HG02938 (cell line): Measurements from ENCODE around the gene CASP5.
"Not testable (repeated sequence)": the region's sequence is repeated elsewhere in the genome, so short reads cannot be mapped to it uniquely, and the experiment has no call there.

Source experiments
- ATAC-seq: cut with Tn5 transposase; IDR thresholded peaks from one replicate; pipeline ENCODE4 v1.9.1; 2021; ENCODE audit warnings: mild to moderate bottlenecking, moderate library complexity; ENCODE audit not compliant: unreplicated experiment

Gene CASP5

GRCh38 chr11:105023003-105023402, at the start of gene CASP5:
Gene CASP5 (minus strand): TSS chr11:105023168. CDS start chr11:105023136, 32 bp downstream.
- ATAC-seq, result no peak

DNA sequence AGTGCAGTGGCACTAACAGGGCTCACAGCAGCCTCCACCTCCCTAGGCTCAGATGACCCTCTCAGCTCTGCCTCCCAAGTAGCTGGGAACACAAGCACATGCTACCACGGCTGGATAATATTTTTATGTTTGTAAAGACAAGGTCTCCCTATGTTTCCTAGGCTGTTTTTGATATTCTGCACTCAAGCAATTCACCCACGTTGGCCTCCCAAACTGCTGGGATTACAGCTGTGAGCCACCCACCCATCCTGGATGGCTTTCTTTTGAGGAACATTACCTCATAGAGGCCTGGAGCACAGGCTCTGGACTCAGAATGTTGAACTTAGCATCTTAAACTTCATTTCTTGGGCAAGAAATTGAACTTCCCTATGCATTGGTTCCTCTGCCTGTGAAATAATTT, 49.1 kb upstream of the CASP5 start:
- ATAC-seq, result not testable (repeated sequence)

DNA sequence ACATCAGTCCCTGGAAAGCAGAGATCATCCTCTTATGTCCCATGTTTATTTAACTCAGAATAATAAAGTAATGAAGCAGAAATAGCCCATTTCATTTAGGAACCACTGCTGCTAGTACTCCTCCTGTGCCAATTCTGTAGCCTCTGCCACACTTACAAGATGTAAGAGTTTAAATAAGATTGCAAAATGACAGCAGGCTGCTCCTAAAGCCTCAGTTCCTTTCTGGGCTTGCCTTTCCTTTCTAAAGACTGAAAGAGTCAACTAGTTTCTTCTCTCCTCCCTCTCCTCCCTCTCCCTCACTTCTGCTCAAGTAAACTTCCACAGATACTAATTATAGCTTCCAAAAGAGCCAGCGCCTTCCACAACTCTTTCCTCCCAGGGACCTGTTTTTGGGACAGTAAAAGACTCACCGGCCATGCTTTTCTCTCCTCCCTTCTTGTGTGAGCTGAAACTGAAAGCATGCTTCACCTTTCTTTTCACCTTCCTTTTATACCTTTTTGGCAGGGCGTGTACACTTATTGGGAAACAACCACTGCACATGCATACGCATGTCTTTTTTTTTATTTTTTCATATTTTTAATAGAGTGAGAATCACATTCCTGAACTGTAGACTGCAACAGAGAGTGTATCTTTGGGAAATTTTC, 48.2 kb upstream of the CASP5 start:
- no peak for ATAC-seq

DNA sequence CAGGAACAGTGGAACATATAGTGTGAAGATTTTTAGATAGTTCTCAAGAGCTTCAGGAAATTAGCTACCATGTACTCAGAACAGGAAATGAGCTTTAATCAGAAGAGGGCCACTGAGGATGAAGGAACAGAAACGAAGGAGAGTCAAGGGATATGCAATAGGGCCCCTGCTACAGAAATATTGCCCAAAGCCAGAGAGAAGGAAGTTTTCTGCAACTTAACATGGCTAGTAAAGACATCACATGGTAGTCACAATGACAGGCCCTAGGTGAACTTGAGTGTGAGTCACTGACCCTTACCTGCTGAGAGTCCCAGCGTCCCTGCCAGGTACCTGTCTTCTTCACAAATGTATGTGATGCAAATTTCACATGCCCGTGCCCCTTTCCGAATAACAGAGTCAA, 47.3 kb upstream of the CASP5 start:
- no peak for ATAC-seq

DNA sequence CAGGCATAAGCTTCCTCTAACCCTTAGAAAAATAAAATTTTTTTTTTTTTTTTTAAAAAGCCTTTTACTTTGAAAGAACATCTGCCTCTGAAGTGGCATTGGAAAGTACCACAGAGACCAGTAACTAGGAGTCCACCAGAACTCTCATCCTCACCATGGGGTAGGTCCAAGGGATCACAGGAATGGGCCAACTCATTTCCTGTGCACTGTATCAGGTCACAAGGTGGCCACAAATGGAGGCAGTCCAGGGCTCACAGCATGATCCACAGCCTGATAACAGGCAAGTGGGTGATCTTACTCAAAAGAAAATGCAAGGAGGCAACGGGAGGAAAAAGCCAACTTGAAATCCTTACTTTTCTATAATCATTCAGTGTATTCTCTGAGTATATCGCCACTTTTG, 46.8 kb upstream of the CASP5 start:
- ATAC-seq, result not testable (repeated sequence)

GRCh38 chr11:105063245-105063941, 40.4 kb upstream of the CASP5 start:
- ATAC-seq, result not testable (repeated sequence)

DNA sequence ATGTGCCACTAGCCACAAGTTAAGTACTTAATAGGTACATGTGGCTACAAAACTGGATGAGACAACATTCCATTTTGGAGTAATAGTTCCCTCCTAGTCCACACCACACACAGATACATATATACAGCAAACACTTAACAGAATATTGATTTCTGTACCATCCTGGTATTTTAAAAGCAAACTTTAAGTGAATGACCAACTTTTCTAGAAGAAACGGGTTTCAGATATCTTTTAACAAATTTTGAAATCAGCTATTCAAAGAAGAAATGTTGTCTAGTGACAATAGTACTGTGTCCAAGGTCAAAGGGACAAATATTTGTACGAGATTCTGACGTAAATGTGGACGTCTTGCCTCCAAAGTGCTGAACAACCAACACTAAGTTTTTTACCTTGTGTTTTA, 34.5 kb upstream of the CASP5 start:
- no peak for ATAC-seq

- no peak for ATAC-seq
Observed at GRCh38 chr11:105056446-105056845, 33.5 kb upstream of the CASP5 start.

DNA sequence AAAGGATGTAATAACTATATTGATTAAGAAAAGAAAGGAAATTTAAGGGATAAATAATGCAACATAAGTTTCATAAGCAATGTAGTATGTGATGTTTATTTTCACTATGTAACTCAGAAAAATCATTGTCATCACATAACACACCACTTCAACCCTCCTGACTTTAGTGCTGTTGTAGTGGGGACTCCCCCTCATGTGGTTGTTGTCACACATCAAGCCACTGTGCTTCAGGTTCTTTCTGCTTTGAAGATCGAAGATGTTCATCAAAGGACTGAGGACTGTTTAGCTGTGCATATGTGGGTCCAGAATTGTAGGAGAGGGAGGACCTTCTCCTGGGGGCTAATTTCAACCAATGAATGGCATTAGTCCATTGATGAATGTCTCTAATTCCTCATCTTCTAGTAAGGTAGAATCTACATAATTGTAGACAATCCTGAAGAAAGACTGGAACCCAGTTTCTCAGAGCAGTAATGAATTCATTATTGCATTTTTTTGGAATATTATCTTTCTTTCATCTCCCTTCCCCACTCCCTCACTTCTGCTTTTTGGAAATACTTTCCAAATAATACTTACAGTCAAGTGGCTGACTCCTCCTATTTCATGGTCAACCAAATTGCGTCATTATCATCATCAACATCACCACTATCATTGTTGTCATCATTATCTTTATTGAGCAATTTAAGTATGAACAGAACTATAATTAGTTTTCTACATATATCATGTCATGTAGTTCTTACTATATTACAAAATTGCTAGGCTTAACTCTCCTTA, 31.9 kb upstream of the CASP5 start:
- no peak for ATAC-seq

- no peak for ATAC-seq
Observed at GRCh38 chr11:105052487-105052886, 29.5 kb upstream of the CASP5 start.

GRCh38 chr11:105051559-105051958, 28.6 kb upstream of the CASP5 start:
- ATAC-seq, result no peak

- no peak for ATAC-seq
Observed at GRCh38 chr11:105049481-105049880, 26.5 kb upstream of the CASP5 start.

GRCh38 chr11:105046898-105047579, 24.1 kb upstream of the CASP5 start:
- ATAC-seq, result no peak

DNA sequence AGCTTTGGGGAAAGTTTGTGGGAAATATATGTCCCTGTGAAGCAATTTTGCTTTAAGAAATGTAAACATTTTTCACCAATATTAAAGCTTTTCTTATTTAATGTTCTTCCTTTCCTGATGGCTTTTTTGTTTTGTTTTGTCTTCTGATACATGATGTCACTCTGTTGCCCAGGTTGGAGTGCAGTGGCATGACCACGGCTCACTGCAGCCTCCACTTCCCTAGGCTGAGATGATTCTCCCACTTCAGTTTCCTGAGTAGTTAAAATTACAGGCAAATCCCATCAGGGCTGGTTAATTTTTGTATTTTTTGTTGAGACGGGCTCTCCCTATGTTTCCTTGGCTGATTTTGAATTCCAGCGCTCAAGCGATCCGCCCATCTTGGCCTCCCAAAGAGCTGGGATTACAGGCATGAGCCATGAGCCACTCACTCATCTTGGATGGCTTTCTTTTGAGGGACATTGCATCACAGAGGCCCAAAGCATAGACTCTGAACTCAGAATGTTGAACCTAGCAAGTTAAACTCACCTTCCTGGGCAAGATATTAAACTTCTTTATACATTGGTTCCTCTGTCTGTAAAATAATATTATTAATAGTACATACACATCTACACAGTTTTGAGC, 22.8 kb upstream of the CASP5 start:
- ATAC-seq, result no peak

DNA sequence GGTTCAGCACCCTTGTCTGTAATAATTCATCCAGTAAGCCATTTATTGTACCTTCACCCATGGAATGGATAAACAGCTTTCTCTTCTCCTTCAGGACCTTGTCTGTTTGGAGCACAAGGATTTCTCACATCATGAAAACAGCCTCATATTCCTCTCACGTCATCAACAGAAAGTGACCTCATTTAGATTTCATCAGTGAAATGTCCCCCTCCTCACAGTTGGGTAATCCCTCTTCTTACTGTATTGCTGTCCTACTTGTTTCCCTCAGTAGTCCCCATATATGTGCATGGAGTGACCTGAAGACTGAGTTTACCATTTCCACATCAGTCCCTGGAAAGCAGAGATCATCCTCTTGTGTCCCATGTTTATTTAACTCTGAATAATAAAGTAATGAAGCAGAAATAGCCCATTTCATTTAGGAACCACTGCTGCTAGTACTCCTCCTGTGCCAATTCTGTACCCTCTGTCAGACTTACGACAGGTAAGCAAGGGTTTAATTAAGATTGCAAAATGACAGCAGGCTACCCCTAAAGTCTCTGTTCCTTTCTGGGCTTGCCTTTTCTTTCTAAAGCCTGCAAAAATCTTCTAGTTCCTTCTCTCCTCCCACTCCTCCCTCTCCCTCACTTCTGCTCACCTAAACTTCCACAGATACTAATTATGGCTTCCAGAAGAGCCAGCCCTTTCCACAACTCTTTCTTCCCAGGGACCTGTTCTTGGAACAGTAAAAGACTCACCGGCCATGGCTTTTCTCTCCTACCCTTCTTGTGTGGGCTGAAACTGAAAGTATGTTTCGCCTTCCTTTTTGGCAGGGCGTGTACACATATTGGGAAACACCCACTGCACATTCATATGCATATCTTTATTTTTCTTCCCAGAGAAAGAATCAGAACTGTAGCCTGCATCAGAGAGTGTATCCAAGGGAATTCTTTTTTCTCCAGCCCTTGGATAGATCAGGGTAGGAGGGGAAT, 21.9 kb upstream of the CASP5 start, which contains the start of gene CARD16:
CARD16 (minus strand) TSS at position 779 of the 968 bp plus-strand sequence; CDS start at position 741, 38 bp downstream.
- peak; percentile 99 for ATAC-seq

DNA sequence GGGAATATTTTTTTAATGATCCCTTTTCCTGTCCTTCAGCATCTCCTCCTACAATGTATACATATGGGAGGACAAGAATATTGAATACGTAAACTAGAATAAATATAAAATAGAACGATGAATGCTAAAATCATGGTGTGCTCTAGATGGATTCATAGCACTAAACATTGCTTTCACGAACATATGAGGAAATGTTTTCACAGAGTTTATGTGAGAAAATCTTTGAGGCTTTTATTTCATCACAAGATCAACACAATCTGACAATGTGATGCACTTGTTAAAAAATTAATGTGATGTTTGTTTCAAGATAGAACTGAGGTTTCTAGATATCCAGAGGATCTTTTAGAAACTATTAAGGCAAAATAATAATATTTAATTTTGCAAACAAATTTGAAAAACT, 19.2 kb upstream of the CASP5 start:
- ATAC-seq, result no peak

GRCh38 chr11:105040703-105041102, 17.7 kb upstream of the CASP5 start:
- no peak for ATAC-seq

GRCh38 chr11:105034813-105035620, 12.0 kb upstream of the CASP5 start, which contains the start of gene CASP1:
Gene CASP1 (minus strand): TSS chr11:105035144. CDS start chr11:105035113, 31 bp downstream.
- peak; percentile 87 for ATAC-seq

- ATAC-seq, result peak; percentile 4
Observed at GRCh38 chr11:105034388-105034787, 11.4 kb upstream of the CASP5 start.
